Measurements from ENCODE around the gene MYL11.

The MYL11 gene

GRCh38 chr16:30354423-30355143, 20.0 kb upstream of the MYL11 start:
- DNase-seq (ENCODE audit: low read depth) = no peak

GRCh38 chr16:30355144-30355953, 19.3 kb upstream of the MYL11 start, which contains the start of gene CD2BP2:
Gene CD2BP2, minus strand, starts transcription at chr16:30355308. Its CDS starts 627 bp downstream, at chr16:30354681.
- peak; percentile 72 for DNase-seq (ENCODE audit: low read depth)

- DNase-seq (ENCODE audit: low read depth) = no peak
Measured at GRCh38 chr16:30355954-30356308, 18.7 kb upstream of the MYL11 start.

GRCh38 chr16:30356401-30357084, 18.1 kb upstream of the MYL11 start:
- DNase-seq (ENCODE audit: low read depth) = no peak

GRCh38 chr16:30357085-30357714, 17.4 kb upstream of the MYL11 start:
- no peak for DNase-seq (ENCODE audit: low read depth)

GRCh38 chr16:30357715-30358576, 16.7 kb upstream of the MYL11 start:
- DNase-seq (ENCODE audit: low read depth) = no peak

- DNase-seq (ENCODE audit: low read depth) = no peak
Measured at GRCh38 chr16:30358577-30358936, 16.0 kb upstream of the MYL11 start.

GRCh38 chr16:30358990-30359870, 15.4 kb upstream of the MYL11 start:
- no peak for DNase-seq (ENCODE audit: low read depth)

- DNase-seq (ENCODE audit: low read depth) = no peak
Measured at GRCh38 chr16:30359871-30360170, 14.8 kb upstream of the MYL11 start.

GRCh38 chr16:30361180-30361579, 13.4 kb upstream of the MYL11 start:
- no peak for DNase-seq (ENCODE audit: low read depth)

- no peak for DNase-seq (ENCODE audit: low read depth)
Measured at GRCh38 chr16:30365200-30365599, 9.4 kb upstream of the MYL11 start.

- no peak for DNase-seq (ENCODE audit: low read depth)
Measured at GRCh38 chr16:30366511-30366910, 8.1 kb upstream of the MYL11 start.

- DNase-seq (ENCODE audit: low read depth) = no peak
Measured at GRCh38 chr16:30367349-30368009, 7.1 kb upstream of the MYL11 start.

- DNase-seq (ENCODE audit: low read depth) = no peak
Measured at GRCh38 chr16:30368122-30368791, 6.3 kb upstream of the MYL11 start.

GRCh38 chr16:30368792-30369090, 5.9 kb upstream of the MYL11 start:
- DNase-seq (ENCODE audit: low read depth) = no peak

- DNase-seq (ENCODE audit: low read depth) = no peak
Measured at GRCh38 chr16:30369091-30369937, 5.3 kb upstream of the MYL11 start.

- DNase-seq (ENCODE audit: low read depth) = no peak
Measured at GRCh38 chr16:30369938-30370455, 4.6 kb upstream of the MYL11 start.

GRCh38 chr16:30370456-30371247, 4.0 kb upstream of the MYL11 start, which contains the start of gene TBC1D10B:
Gene TBC1D10B, minus strand, starts transcription at chr16:30370494. Its CDS starts 311 bp downstream, at chr16:30370183.
- DNase-seq (ENCODE audit: low read depth) = peak; percentile 94

Data from stimulated activated CD8-positive, alpha-beta memory T cell treated with anti-CD3 and anti-CD28 coated beads, Interleukin-7, amount 100 ng/mL, for 24 hours (primary cell).